ENCODE data around the gene JAK1. TPM values are rescaled to one million over a fixed set of nuclear protein-coding genes. Genes with fewer than 3 reads are reported as not detected.

Gene JAK1
- total and polyA plus RNA-seq, 2 of the 8 experiments (the other 6 are each of a cell fraction or from before 2014, with no cell fraction given), result 7.8 to 24.5 TPM

DNA sequence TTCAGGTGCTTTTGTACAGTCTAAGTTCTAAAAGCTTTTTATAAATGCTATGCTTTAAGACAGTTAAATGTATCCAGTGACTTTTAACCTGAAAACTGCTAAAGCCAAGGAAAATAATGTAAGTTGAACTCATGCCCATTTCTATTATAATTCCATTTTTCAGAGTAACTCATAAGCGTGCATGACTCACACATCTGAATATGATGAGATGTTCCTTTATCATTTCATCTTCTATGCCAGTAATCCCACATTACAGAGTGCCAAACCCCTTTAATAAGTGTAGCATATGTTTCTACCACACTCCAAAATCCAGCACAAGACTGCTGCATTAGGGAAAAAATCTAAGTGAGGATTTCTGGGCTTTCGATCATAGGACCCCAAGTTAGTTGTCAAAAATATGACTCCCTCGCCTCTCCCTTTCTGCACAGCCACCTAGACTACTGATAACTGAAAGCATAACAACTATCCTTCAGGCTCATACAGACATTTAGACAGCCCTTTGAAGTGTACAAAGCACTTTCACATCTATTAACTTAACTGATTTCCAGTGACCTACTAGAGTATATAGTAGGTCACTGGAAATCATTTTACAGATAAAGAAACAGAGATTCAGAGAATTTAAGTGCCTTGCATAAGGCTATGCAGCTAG is 45.3 kb downstream of the JAK1 start:
- Histone ChIP-seq H2BK5ac (ENCODE audit: low read depth, low read length) (no peak overlapping the region), H4K8ac (ENCODE audit: extremely low read depth, insufficient read depth, low read length) (no peak overlapping the region), H2BK20ac (ENCODE audit: low read length) (no peak overlapping the region), H2AK5ac (ENCODE audit: low read depth, low read length) (no peak overlapping the region), H3K36me3 (ENCODE audit: control insufficient read depth in 2 of 4, insufficient read depth in 4 of 4, low read length in 3 of 4) (no peaks in the 10 kb centered on the region), H3K27me3 (replicated peaks in 1 of 4; ENCODE audit: control insufficient read depth in 3 of 4, extremely low read depth in 1 of 4, insufficient read depth in 3 of 4, low read length in 3 of 4) (no peaks in the 10 kb centered on the region), H3K9ac (replicated peaks in 1 of 4; ENCODE audit: extremely low read depth in 1 of 4, low read depth in 3 of 4, low read length in 3 of 4) (no peak overlapping the region), H3K9me3 (ENCODE audit: insufficient read depth in 2 of 2, low read depth in 1 of 2, low read length in 1 of 2) (no peaks in the 10 kb centered on the region), H3K4me1 (replicated peaks in 1 of 4; ENCODE audit: control insufficient read depth in 3 of 4, insufficient read depth in 4 of 4, low read length in 3 of 4) (peaks cover 0 to 9% (median under 1%) of the 10 kb centered on the region in 4 experiments; a peak in 2 of 7 replicates), H4K91ac (replicated peaks; ENCODE audit: insufficient read length, low read length) (no peak overlapping the region), H3K79me2 (ENCODE audit: control insufficient read depth in 1 of 2, insufficient read depth in 2 of 2, low read length in 2 of 2) (no peaks in the 10 kb centered on the region), H3K18ac (ENCODE audit: extremely low read depth, low read length) (no peak overlapping the region), H3K4me3 (ENCODE audit: extremely low read depth in 1 of 4, insufficient read depth in 2 of 4, low read depth in 3 of 4, low read length in 4 of 4) (no peak overlapping the region), H2AFZ (ENCODE audit: low read length) (no peak overlapping the region), H3K27ac (ENCODE audit: low read depth, low read length) (no peak overlapping the region), H2BK15ac (ENCODE audit: low read length) (no peak overlapping the region), H3K4ac (replicated peaks; ENCODE audit: insufficient read length, low read depth, low read length) (no peak overlapping the region), H3K79me1 (ENCODE audit: low read depth, low read length) (no peaks in the 10 kb centered on the region; the same call in 1 of the 2 replicates), H3K4me2 (ENCODE audit: insufficient read depth in 1 of 2, low read depth in 2 of 2, low read length in 2 of 2) (no peak overlapping the region), H2BK12ac (ENCODE audit: low read depth, low read length) (no peak overlapping the region), H3K56ac (replicated peaks; ENCODE audit: insufficient read length, low read depth, low read length) (no peak overlapping the region), H4K20me1 (replicated peaks in 1 of 2; ENCODE audit: control insufficient read depth in 1 of 2, insufficient read depth in 2 of 2, low read length in 2 of 2) (no peaks in the 10 kb centered on the region), H3K23me2 (ENCODE audit: low read depth, low read length) (no peaks in the 10 kb centered on the region), H2BK120ac (replicated peaks; ENCODE audit: low read depth, low read length) (no peak overlapping the region), H3K14ac (ENCODE audit: insufficient read length) (no peak overlapping the region), H4K5ac (ENCODE audit: insufficient read length, low read depth, low read length) (no peak overlapping the region), H3K23ac (ENCODE audit: insufficient read length) (no peak overlapping the region)
- CTCF ChIA-PET (ENCODE audit: partially characterized antibody), result no interaction called here
- DNase-seq (ENCODE audit: low read depth in 1 of 2, low spot score in 2 of 2) (no peak), FAIRE-seq (no peak)
- no peak for TF ChIP-seq CBX8 (IDR thresholded peaks at IDR 0.05; ENCODE audit: borderline replicate concordance, low read depth, low read length)
- TF ChIP-seq SUZ12 (IDR thresholded peaks at IDR 0.05; ENCODE audit: low read length), result no peak
- no peak for TF ChIP-seq BRCA1 (IDR thresholded peaks at IDR 0.05; ENCODE audit: low read depth, low read length)
- no peak for TF ChIP-seq SP2 (IDR thresholded peaks at IDR 0.05; ENCODE audit: low read length)
- TF ChIP-seq NANOG (IDR thresholded peaks at IDR 0.05; ENCODE audit: insufficient read depth, low read depth, low read length, poor library complexity, severe bottlenecking), result no peak
- no peak for TF ChIP-seq POU5F1 (IDR thresholded peaks at IDR 0.05; ENCODE audit: low read depth, low read length)
- TF ChIP-seq YY1 (IDR thresholded peaks at IDR 0.05; ENCODE audit: low read depth, low read length), result no peak
- no peak for TF ChIP-seq KDM5A (IDR thresholded peaks at IDR 0.05; ENCODE audit: low read length)
- TF ChIP-seq SIX5 (IDR thresholded peaks at IDR 0.05; ENCODE audit: low read depth, low read length), result no peak
- TF ChIP-seq EZH2 (IDR thresholded peaks at IDR 0.05; ENCODE audit: low read depth, low read length, severe bottlenecking), result no peak
- TF ChIP-seq BACH1 (IDR thresholded peaks at IDR 0.05; ENCODE audit: low read length), result no peak
- no peak for TF ChIP-seq TAF1 (IDR thresholded peaks at IDR 0.05; ENCODE audit: low read depth, low read length)
- no peak for TF ChIP-seq EGR1 (IDR thresholded peaks at IDR 0.05; ENCODE audit: borderline replicate concordance, low read depth, low read length)
- WGBS, 2 experiments (ENCODE audit: extremely low coverage in 1 of 2, insufficient coverage in 1 of 2, insufficient read length in 1 of 2, insufficient replicate concordance in 2 of 2, low coverage in 1 of 2, low lambda C conversion rate in 2 of 2, missing lambda C conversion rate in 1 of 2), result 84% methylated on average over 3 of the region's 3 CpGs; no CpG with 5 or more reads in 1 of the 2 experiments
- POLR2A ChIA-PET (ENCODE audit: partially characterized antibody), result no interaction called here

Measured in H1 (cell line).